ENCODE data around the gene ILF3. TPM values are rescaled to one million over a fixed set of nuclear protein-coding genes. Genes with fewer than 3 reads are reported as not detected.

Gene ILF3
- total RNA-seq, 2 experiments from 2014 or later = 355 to 357 TPM

DNA sequence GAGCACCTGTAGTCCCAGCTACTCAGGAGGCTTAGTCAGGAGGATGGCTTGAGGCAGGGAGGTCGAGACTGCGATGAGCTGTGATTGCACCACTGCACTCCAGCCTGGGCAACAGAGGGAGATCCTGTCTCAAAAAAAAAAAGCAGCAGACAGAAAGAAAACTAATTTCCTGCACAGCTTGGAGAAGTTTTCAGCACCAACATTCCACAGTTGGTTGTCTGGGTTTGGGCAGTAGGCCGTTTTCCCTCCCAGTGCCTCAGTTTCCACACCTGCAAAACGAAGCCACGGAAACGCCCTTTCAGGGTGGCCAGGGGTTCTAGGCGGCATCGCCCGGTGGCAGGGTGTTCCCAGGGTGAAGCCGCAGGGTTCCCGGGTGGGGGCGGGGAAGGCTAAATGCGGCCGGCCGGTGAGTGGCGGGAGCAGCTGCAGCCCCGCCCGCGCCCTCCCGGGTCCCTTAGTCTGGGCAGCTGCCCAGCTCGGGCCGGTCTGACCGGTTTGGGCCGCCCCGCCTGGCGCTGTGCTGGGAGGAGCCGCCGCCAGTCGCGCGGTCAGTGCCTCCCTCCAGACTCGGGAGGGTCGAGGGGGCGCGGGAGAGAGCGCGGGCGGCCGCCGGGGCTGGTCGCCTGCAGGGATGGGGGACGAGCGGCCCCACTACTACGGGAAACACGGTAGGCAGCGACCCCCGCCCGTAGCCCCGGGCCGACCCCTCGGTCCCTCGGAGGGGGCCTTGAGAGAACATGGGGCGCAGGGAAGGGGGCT lies 29.0 kb upstream of the ILF3 start, which contains the start of gene SLC44A2:
Gene SLC44A2, plus strand, starts transcription at position 551 of the 759 bp plus-strand sequence. Its CDS starts 81 bp downstream, at position 632.
- peaks cover 26% of the 10 kb centered on the region for H3K4me1 Mint-ChIP-seq (ENCODE audit: low read depth)
- ChIA-PET CTCF (no interaction called here), POLR2A (no interaction called here)
- no peak within 1 kb of the TSS for H3K27ac Mint-ChIP-seq
- intact Hi-C loops (cut with micrococcal nuclease) = no loop called here
- H3K4me3 Mint-ChIP-seq = no peak within 1 kb of the TSS
- no peaks in the 10 kb centered on the region for H3K9me3 Mint-ChIP-seq
- no peaks in the 10 kb centered on the region for H3K27me3 Mint-ChIP-seq
- peaks cover 19% of the 10 kb centered on the region for H3K36me3 Mint-ChIP-seq
- DNase-seq = no peak

DNA sequence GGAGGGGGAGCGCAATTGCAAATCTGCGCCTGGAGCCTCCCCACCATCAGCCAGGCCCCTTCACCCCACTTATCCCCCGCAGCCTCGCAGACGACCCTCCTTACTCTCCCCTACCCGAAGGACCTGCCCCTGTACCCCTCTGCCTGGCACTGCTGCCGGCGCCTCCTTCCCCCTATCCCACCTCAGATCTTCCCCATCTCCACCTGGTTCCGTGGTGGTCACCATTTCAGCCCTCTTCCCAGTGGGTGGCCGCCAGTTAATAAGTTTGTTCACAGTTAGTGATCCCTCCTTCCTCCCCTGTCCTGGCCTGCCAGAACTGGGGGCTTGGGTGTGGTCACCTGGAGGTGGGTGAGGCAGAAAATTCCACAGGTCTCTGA lies 28.4 kb upstream of the ILF3 start:
- DNase-seq = no peak
- POLR2A ChIA-PET = interaction anchor here (0.6 kb wide), 1 partner anchor 18 kb away, joined by 5 read pairs; no protein-coding TSS in a partner anchor
- no peaks in the 10 kb centered on the region for H3K27me3 Mint-ChIP-seq
- intact Hi-C loops (cut with micrococcal nuclease) = no loop called here
- no peak overlapping the region for H3K4me3 Mint-ChIP-seq
- H3K4me1 Mint-ChIP-seq (ENCODE audit: low read depth) = peaks cover 22% of the 10 kb centered on the region
- CTCF ChIA-PET = interaction anchor here (0.6 to 3.3 kb wide), 3 partner anchors 19 to 935 kb away, joined by 4 to 13 read pairs (median 5); no protein-coding TSS in a partner anchor
- H3K36me3 Mint-ChIP-seq = peaks cover 16% of the 10 kb centered on the region
- H3K27ac Mint-ChIP-seq = no peak overlapping the region
- no peaks in the 10 kb centered on the region for H3K9me3 Mint-ChIP-seq

DNA sequence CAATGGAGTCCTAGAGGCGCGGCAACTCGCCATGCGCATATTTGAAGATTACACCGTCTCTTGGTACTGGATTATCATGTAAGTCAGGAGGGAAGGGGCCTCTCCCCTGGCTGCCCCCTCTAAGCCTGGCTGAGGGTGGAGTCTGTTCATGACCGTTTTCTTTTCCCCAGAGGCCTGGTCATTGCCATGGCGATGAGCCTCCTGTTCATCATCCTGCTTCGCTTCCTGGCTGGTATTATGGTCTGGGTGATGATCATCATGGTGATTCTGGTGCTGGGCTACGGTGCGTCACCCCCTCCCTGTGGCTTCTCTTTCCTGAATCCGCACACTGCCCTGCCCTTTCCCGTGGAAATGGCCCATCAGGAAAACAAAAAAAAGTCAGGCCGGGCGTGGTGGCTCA lies 22.3 kb upstream of the ILF3 start:
- POLR2A ChIA-PET = no interaction called here
- Mint-ChIP-seq H3K36me3 (peaks cover 41% of the 10 kb centered on the region), H3K4me3 (no peak overlapping the region), H3K27ac (no peak overlapping the region), H3K27me3 (no peaks in the 10 kb centered on the region), H3K9me3 (no peaks in the 10 kb centered on the region), H3K4me1 (ENCODE audit: low read depth) (no peaks in the 10 kb centered on the region)
- no peak for DNase-seq
- intact Hi-C loops (cut with micrococcal nuclease) = no loop called here
- CTCF ChIA-PET = no interaction called here

DNA sequence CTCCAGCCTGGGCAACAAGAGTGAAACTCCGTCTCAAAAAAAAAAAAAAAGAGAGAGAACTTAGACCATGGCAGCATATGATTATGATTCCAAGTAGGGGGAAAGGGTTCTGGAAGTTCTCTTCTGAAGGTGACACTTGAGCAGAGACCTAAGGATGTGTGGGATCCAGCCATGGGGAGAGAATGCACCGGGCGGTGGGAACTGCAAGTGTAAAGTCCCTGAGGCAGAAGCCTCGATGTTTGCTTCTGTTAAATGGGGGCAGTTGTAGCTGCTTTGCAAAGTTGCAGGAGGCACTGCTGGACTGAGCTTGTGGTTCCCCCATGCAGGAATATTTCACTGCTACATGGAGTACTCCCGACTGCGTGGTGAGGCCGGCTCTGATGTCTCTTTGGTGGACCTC lies 19.7 kb upstream of the ILF3 start:
- Mint-ChIP-seq H3K4me3 (no peak overlapping the region), H3K36me3 (peaks cover 48% of the 10 kb centered on the region), H3K27me3 (no peaks in the 10 kb centered on the region), H3K9me3 (no peaks in the 10 kb centered on the region), H3K27ac (peak overlapping the region; percentile 5), H3K4me1 (ENCODE audit: low read depth) (peaks cover 5% of the 10 kb centered on the region)
- DNase-seq = no peak
- CTCF ChIA-PET = interaction anchor here (0.9 to 1.3 kb wide), 3 partner anchors 9 to 47 kb away, joined by 3 read pairs; no protein-coding TSS in a partner anchor
- POLR2A ChIA-PET = no interaction called here
- intact Hi-C loops (cut with micrococcal nuclease) = no loop called here

- Mint-ChIP-seq H3K27me3 (no peaks in the 10 kb centered on the region), H3K36me3 (peaks cover 49% of the 10 kb centered on the region), H3K4me3 (no peak overlapping the region), H3K4me1 (ENCODE audit: low read depth) (peaks cover 5% of the 10 kb centered on the region), H3K9me3 (no peaks in the 10 kb centered on the region), H3K27ac (no peak overlapping the region)
- DNase-seq = no peak
- POLR2A ChIA-PET = no interaction called here
- CTCF ChIA-PET = interaction anchor here (0.9 to 1.5 kb wide), 4 partner anchors 8 to 54 kb away, joined by 3 to 4 read pairs (median 3); no protein-coding TSS in a partner anchor
- intact Hi-C loops (cut with micrococcal nuclease) = no loop called here
Observed at GRCh38 chr19:10634963-10635362, 19.2 kb upstream of the ILF3 start.

- no peak overlapping the region for H3K4me3 Mint-ChIP-seq
- intact Hi-C loops (cut with micrococcal nuclease) = no loop called here
- H3K4me1 Mint-ChIP-seq (ENCODE audit: low read depth) = peaks cover 5% of the 10 kb centered on the region
- no peaks in the 10 kb centered on the region for H3K27me3 Mint-ChIP-seq
- POLR2A ChIA-PET = interaction anchor here (0.6 kb wide), 1 partner anchor 25 kb away, joined by 4 read pairs; no protein-coding TSS in a partner anchor
- no peak for DNase-seq
- H3K36me3 Mint-ChIP-seq = peaks cover 48% of the 10 kb centered on the region
- H3K9me3 Mint-ChIP-seq = no peaks in the 10 kb centered on the region
- H3K27ac Mint-ChIP-seq = no peak overlapping the region
- CTCF ChIA-PET = interaction anchor here (1.5 kb wide), 1 partner anchor 56 kb away, joined by 4 read pairs; no protein-coding TSS in a partner anchor
Observed at GRCh38 chr19:10636304-10636972, 17.7 kb upstream of the ILF3 start.

- Mint-ChIP-seq H3K4me1 (ENCODE audit: low read depth) (peaks cover 5% of the 10 kb centered on the region), H3K27ac (peak overlapping the region; percentile 54), H3K9me3 (no peaks in the 10 kb centered on the region), H3K36me3 (peaks cover 44% of the 10 kb centered on the region), H3K27me3 (no peaks in the 10 kb centered on the region), H3K4me3 (no peak overlapping the region)
- ChIA-PET POLR2A (interaction anchor here (0.8 kb wide), 1 partner anchor 520 kb away, joined by 3 read pairs; no protein-coding TSS in a partner anchor), CTCF (interaction anchor here (0.6 to 0.8 kb wide), 2 partner anchors 22 to 57 kb away, joined by 3 to 5 read pairs; no protein-coding TSS in a partner anchor)
- intact Hi-C loops (cut with micrococcal nuclease) = no loop called here
- no peak for DNase-seq
Observed at GRCh38 chr19:10637894-10638293, 16.3 kb upstream of the ILF3 start.

- no peak for DNase-seq
- Mint-ChIP-seq H3K27me3 (no peaks in the 10 kb centered on the region), H3K4me1 (ENCODE audit: low read depth) (peaks cover 10% of the 10 kb centered on the region), H3K27ac (peak overlapping the region; percentile 4), H3K36me3 (peaks cover 44% of the 10 kb centered on the region), H3K9me3 (no peaks in the 10 kb centered on the region), H3K4me3 (no peak overlapping the region)
- POLR2A ChIA-PET = interaction anchor here (0.6 kb wide), 1 partner anchor 557 kb away, joined by 4 read pairs; no protein-coding TSS in a partner anchor
- CTCF ChIA-PET = interaction anchor here (13.7 kb wide), 1 partner anchor 58 kb away, joined by 293 read pairs; no protein-coding TSS in a partner anchor
- intact Hi-C loops (cut with micrococcal nuclease) = no loop called here
Observed at GRCh38 chr19:10639836-10640235, 14.3 kb upstream of the ILF3 start.

DNA sequence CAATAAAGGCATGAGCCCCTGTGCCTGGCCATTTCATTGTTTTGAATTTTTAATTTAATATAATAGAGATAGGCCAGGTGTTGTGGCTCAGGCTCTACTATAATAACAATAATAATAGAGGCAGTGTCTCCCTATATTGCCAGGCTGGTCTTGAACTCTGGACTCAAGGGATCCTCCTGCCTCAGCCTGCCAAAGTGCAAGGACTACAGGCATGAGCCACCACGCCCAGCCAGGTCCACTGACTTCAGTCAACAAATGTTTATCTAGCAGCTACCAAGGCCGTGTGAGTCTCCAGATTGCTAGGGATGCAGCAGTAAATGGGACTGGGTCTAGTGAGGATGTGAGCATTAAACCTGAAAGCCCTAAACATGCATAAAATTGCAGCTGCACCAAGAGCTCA lies 13.8 kb upstream of the ILF3 start:
- Mint-ChIP-seq H3K27me3 (no peaks in the 10 kb centered on the region), H3K4me1 (ENCODE audit: low read depth) (peaks cover 10% of the 10 kb centered on the region), H3K9me3 (no peaks in the 10 kb centered on the region), H3K4me3 (no peak overlapping the region), H3K27ac (peak overlapping the region; percentile 5), H3K36me3 (peaks cover 39% of the 10 kb centered on the region)
- intact Hi-C loops (cut with micrococcal nuclease) = no loop called here
- no peak for DNase-seq
- ChIA-PET POLR2A (interaction anchor here (0.6 kb wide), 1 partner anchor 556 kb away, joined by 4 read pairs; no protein-coding TSS in a partner anchor), CTCF (interaction anchor here (0.6 to 13.7 kb wide), 2 partner anchors 59 kb away, joined by 3 to 293 read pairs; no protein-coding TSS in a partner anchor)

DNA sequence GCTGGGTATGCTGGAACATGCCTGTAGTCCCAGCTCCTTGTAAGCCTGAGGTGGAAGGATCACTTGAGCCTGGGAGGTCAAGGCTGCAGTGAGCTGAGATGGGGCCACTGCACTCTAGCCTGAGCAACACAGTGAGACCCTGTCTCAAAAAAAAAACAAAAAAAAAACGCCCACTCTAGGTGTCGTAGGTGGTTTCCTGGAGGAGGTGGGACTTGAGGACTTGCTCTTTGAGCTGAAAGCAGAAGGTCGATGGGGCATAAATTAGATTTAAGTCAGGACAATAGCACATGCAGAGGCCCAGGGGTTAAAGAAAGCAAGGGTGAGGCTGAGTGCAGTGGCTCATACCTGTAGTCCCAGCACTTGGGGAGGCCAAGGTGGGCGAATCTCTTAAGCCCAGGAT lies 12.9 kb upstream of the ILF3 start:
- intact Hi-C loops (cut with micrococcal nuclease) = no loop called here
- Mint-ChIP-seq H3K27me3 (no peaks in the 10 kb centered on the region), H3K4me1 (ENCODE audit: low read depth) (peaks cover 10% of the 10 kb centered on the region), H3K4me3 (no peak overlapping the region), H3K36me3 (peaks cover 34% of the 10 kb centered on the region), H3K27ac (peak overlapping the region; percentile 23), H3K9me3 (no peaks in the 10 kb centered on the region)
- CTCF ChIA-PET = interaction anchor here (0.6 to 13.7 kb wide), 3 partner anchors 8 to 60 kb away, joined by 3 to 293 read pairs (median 3); no protein-coding TSS in a partner anchor
- DNase-seq = no peak
- POLR2A ChIA-PET = interaction anchor here (0.7 kb wide), 2 partner anchors 10 to 123 kb away, joined by 3 read pairs; no protein-coding TSS in a partner anchor

- H3K27ac Mint-ChIP-seq = peak overlapping the region; percentile 46
- no peaks in the 10 kb centered on the region for H3K27me3 Mint-ChIP-seq
- H3K4me3 Mint-ChIP-seq = no peak overlapping the region
- H3K4me1 Mint-ChIP-seq (ENCODE audit: low read depth) = peaks cover 10% of the 10 kb centered on the region
- H3K9me3 Mint-ChIP-seq = no peaks in the 10 kb centered on the region
- H3K36me3 Mint-ChIP-seq = peaks cover 20% of the 10 kb centered on the region
- ChIA-PET CTCF (interaction anchor here (13.7 kb wide), 1 partner anchor 61 kb away, joined by 293 read pairs; no protein-coding TSS in a partner anchor), POLR2A (interaction anchor here (0.9 kb wide), 1 partner anchor 40 kb away, joined by 3 read pairs; no protein-coding TSS in a partner anchor)
- intact Hi-C loops (cut with micrococcal nuclease) = no loop called here
- DNase-seq = no peak
Observed at GRCh38 chr19:10642473-10643171, 11.5 kb upstream of the ILF3 start.
